ENCODE data around the gene NLRC4. TPM values are rescaled to one million over a fixed set of nuclear protein-coding genes. Genes with fewer than 3 reads are reported as not detected.
"Not testable (repeated sequence)": the region's sequence is repeated elsewhere in the genome, so short reads cannot be mapped to it uniquely, and the experiment has no call there.

The NLRC4 gene
- polyA plus RNA-seq, 1 donor (not counting 4 experiments of a cell fraction or from before 2014, with no cell fraction given) = not detected

DNA sequence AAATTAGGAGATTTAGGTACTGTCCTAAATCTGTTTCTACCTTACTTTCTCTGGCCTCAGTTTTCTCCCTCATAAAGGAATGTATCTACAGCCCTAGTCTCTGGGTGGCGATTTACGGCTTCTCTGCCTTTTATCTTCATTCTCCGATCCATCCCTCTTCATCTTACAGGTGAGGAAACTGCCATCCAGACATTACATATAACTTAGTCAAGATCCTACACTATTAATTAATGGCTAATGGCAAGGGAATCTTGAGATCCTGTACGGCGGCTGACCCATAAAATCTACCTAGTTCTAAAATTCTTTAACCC is 12.6 kb upstream of the NLRC4 start:
- H3K27ac ChIP-seq (ENCODE audit: control insufficient read depth, insufficient read depth, low read length) = peak overlapping the region; percentile 93
- peak overlapping the region; percentile 99 for H3K9ac ChIP-seq (ENCODE audit: control insufficient read depth, extremely low read depth, insufficient read depth, low read length)
- no peak for DNase-seq (ENCODE audit: low read depth, low spot score)
- peak overlapping the region; percentile 90 for H3K4me2 ChIP-seq (ENCODE audit: control insufficient read depth, extremely low read depth, insufficient read depth, low read depth, low read length)
- peak overlapping the region; percentile 96 for H2AFZ ChIP-seq (ENCODE audit: control insufficient read depth, low read length)
- H3K4me1 ChIP-seq (ENCODE audit: control insufficient read depth, extremely low read depth, insufficient read depth, low read length) = peaks cover 8% of the 10 kb centered on the region
- H3K4me3 ChIP-seq (ENCODE audit: control insufficient read depth in 2 of 3, extremely low read depth in 1 of 3, insufficient read depth in 2 of 3, low read depth in 1 of 3, low read length in 3 of 3) = peak overlapping the region; percentile 68 to 99 (median 97)
- no peak for FAIRE-seq
- H3K9me1 ChIP-seq (ENCODE audit: control insufficient read depth, extremely low read depth, insufficient read depth, low read length) = no peaks in the 10 kb centered on the region
- dilution Hi-C loops (cut with MboI; ENCODE audit: extremely low pct_ligation_motif_present, low sequenced_read_pairs) = no loop called here
- TF ChIP-seq CTCF (optimal IDR thresholded peaks at IDR 0.05 in 1 of 3, IDR thresholded peaks at IDR 0.05 in 1 of 3, conservative IDR thresholded peaks at IDR 0.05 in 1 of 3; ENCODE audit: extremely low read depth in 1 of 3, insufficient read depth in 2 of 3, low read length in 3 of 3) = no peak
- TF ChIP-seq EZH2 (IDR thresholded peaks at IDR 0.05; ENCODE audit: low read length) = no peak
- no peaks in the 10 kb centered on the region for H3K36me3 ChIP-seq (ENCODE audit: control insufficient read depth in 2 of 2, extremely low read depth in 1 of 2, insufficient read depth in 2 of 2, low read length in 2 of 2)
- no peaks in the 10 kb centered on the region for H4K20me1 ChIP-seq (ENCODE audit: control insufficient read depth, extremely low read depth, insufficient read depth, low read length)
- H3K79me2 ChIP-seq (ENCODE audit: control insufficient read depth, insufficient read depth, low read length) = peaks cover 34% of the 10 kb centered on the region
- no peaks in the 10 kb centered on the region for H3K27me3 ChIP-seq (ENCODE audit: control insufficient read depth, extremely low read depth, insufficient read depth, low read length)
- no peaks in the 10 kb centered on the region for H3K9me3 ChIP-seq (ENCODE audit: control insufficient read depth, low read depth, low read length)

GRCh38 chr2:32275790-32276189 is 11.1 kb upstream of the NLRC4 start:
- H3K27ac ChIP-seq (ENCODE audit: control insufficient read depth, insufficient read depth, low read length); H3K4me3 ChIP-seq (ENCODE audit: control insufficient read depth in 2 of 3, extremely low read depth in 1 of 3, insufficient read depth in 2 of 3, low read depth in 1 of 3, low read length in 3 of 3); dilution Hi-C loops (cut with MboI; ENCODE audit: extremely low pct_ligation_motif_present, low sequenced_read_pairs); H3K4me2 ChIP-seq (ENCODE audit: control insufficient read depth, extremely low read depth, insufficient read depth, low read depth, low read length); FAIRE-seq; H3K9ac ChIP-seq (ENCODE audit: control insufficient read depth, extremely low read depth, insufficient read depth, low read length); H3K4me1 ChIP-seq (ENCODE audit: control insufficient read depth, extremely low read depth, insufficient read depth, low read length); DNase-seq (ENCODE audit: low read depth, low spot score); H4K20me1 ChIP-seq (ENCODE audit: control insufficient read depth, extremely low read depth, insufficient read depth, low read length); H3K36me3 ChIP-seq (ENCODE audit: control insufficient read depth in 2 of 2, extremely low read depth in 1 of 2, insufficient read depth in 2 of 2, low read length in 2 of 2); H3K27me3 ChIP-seq (ENCODE audit: control insufficient read depth, extremely low read depth, insufficient read depth, low read length); H3K9me1 ChIP-seq (ENCODE audit: control insufficient read depth, extremely low read depth, insufficient read depth, low read length); H3K9me3 ChIP-seq (ENCODE audit: control insufficient read depth, low read depth, low read length); H2AFZ ChIP-seq (ENCODE audit: control insufficient read depth, low read length): not testable (repeated sequence)
- H3K79me2 ChIP-seq (ENCODE audit: control insufficient read depth, insufficient read depth, low read length) = peaks cover 23% of the 10 kb centered on the region

DNA sequence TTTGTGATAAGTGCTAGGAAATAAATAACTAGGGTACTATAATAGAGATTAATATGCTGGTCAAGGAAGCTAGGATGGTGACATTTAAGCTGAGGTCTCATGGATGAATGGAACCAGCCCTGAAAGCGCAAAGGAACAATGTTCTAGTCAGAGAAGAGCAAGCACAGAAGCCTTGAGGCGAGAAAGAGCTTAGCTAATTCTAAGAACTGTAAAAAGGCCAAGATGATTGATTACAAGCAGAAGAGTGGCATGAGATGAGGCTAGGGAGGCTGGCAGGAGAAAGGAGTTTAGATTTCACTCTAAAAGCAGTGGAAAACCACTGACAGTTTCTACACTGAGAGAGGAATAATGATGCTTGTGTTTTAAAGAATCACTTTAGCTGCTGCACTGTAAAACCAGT is 9.6 kb upstream of the NLRC4 start:
- no peaks in the 10 kb centered on the region for H3K27me3 ChIP-seq (ENCODE audit: control insufficient read depth, extremely low read depth, insufficient read depth, low read length)
- DNase-seq (ENCODE audit: low read depth, low spot score) (no peak), FAIRE-seq (no peak)
- H3K4me3 ChIP-seq (ENCODE audit: control insufficient read depth in 2 of 3, extremely low read depth in 1 of 3, insufficient read depth in 2 of 3, low read depth in 1 of 3, low read length in 3 of 3) = no peak overlapping the region
- peaks cover 8% of the 10 kb centered on the region for H3K4me1 ChIP-seq (ENCODE audit: control insufficient read depth, extremely low read depth, insufficient read depth, low read length)
- H4K20me1 ChIP-seq (ENCODE audit: control insufficient read depth, extremely low read depth, insufficient read depth, low read length) = no peaks in the 10 kb centered on the region
- no peak overlapping the region for H3K4me2 ChIP-seq (ENCODE audit: control insufficient read depth, extremely low read depth, insufficient read depth, low read depth, low read length)
- no peak for TF ChIP-seq EZH2 (IDR thresholded peaks at IDR 0.05; ENCODE audit: low read length)
- no peak for TF ChIP-seq CTCF (optimal IDR thresholded peaks at IDR 0.05 in 1 of 3, IDR thresholded peaks at IDR 0.05 in 1 of 3, conservative IDR thresholded peaks at IDR 0.05 in 1 of 3; ENCODE audit: extremely low read depth in 1 of 3, insufficient read depth in 2 of 3, low read length in 3 of 3)
- no peaks in the 10 kb centered on the region for H3K9me1 ChIP-seq (ENCODE audit: control insufficient read depth, extremely low read depth, insufficient read depth, low read length)
- H3K36me3 ChIP-seq (ENCODE audit: control insufficient read depth in 2 of 2, extremely low read depth in 1 of 2, insufficient read depth in 2 of 2, low read length in 2 of 2) = no peaks in the 10 kb centered on the region
- H3K9me3 ChIP-seq (ENCODE audit: control insufficient read depth, low read depth, low read length) = no peaks in the 10 kb centered on the region
- dilution Hi-C loops (cut with MboI; ENCODE audit: extremely low pct_ligation_motif_present, low sequenced_read_pairs) = no loop called here
- H3K79me2 ChIP-seq (ENCODE audit: control insufficient read depth, insufficient read depth, low read length) = peaks cover 16% of the 10 kb centered on the region
- H2AFZ ChIP-seq (ENCODE audit: control insufficient read depth, low read length) = peak overlapping the region; percentile 44
- H3K9ac ChIP-seq (ENCODE audit: control insufficient read depth, extremely low read depth, insufficient read depth, low read length) = no peak overlapping the region
- no peak overlapping the region for H3K27ac ChIP-seq (ENCODE audit: control insufficient read depth, insufficient read depth, low read length)

All from keratinocyte (primary cell).